Erythroblast (primary cell): ENCODE data around the gene XPNPEP2.

Experiments
- GATA1 ChIP-seq: IDR thresholded peaks from 2 replicates; pipeline ENCODE4 v1.6.1; 2011; ENCODE audit warnings: low read depth, mild to moderate bottlenecking, control low read depth, low read length, moderate library complexity
- POLR2A ChIP-seq: IDR thresholded peaks from 2 replicates; pipeline ENCODE4 v1.6.1; 2011; ENCODE audit warnings: mild to moderate bottlenecking, low read length

- TF ChIP-seq POLR2A: no peak
- no peak for TF ChIP-seq GATA1
Measured at GRCh38 chrX:129736491-129736890, 2.3 kb upstream of the XPNPEP2 start.
